ENCODE data around the gene PCBD1.

PCBD1 gene

GRCh38 chr10:70918851-70919530 is 30.6 kb upstream of the PCBD1 start:
- intact Hi-C loops (cut with DNase I): no loop called here
- peak in 8 of 10 donors; percentile 41 to 94 (median 60) for DNase-seq

- intact Hi-C loops (cut with DNase I): no loop called here
- peak in 3 of 10 donors; percentile 40 to 69 (median 66) for DNase-seq
Measured at GRCh38 chr10:70917635-70918034, 29.3 kb upstream of the PCBD1 start.

GRCh38 chr10:70917226-70917625 is 28.9 kb upstream of the PCBD1 start:
- intact Hi-C loops (cut with DNase I): no loop called here
- peak in 2 of 10 donors; percentile 8 to 57 for DNase-seq

- intact Hi-C loops (cut with DNase I): no loop called here
- peak in 4 of 10 donors; percentile 12 to 54 (median 22) for DNase-seq
Measured at GRCh38 chr10:70916241-70916640, 27.9 kb upstream of the PCBD1 start.

GRCh38 chr10:70915806-70916205 is 27.4 kb upstream of the PCBD1 start:
- peak in 3 of 10 donors; percentile 4 to 26 (median 4) for DNase-seq

GRCh38 chr10:70915206-70915605 is 26.8 kb upstream of the PCBD1 start:
- DNase-seq: peak in 5 of 10 donors; percentile 3 to 72 (median 21)
- intact Hi-C loops (cut with DNase I): no loop called here

More at GRCh38 chr10:70915806-70916205, 27.4 kb upstream of the PCBD1 start:
- intact Hi-C loops (cut with DNase I): no loop called here

GRCh38 chr10:70914316-70914864 is 26.0 kb upstream of the PCBD1 start:
- DNase-seq: peak in 2 of 10 donors; percentile 26 to 59
- intact Hi-C loops (cut with DNase I): no loop called here

GRCh38 chr10:70913893-70914240 is 25.5 kb upstream of the PCBD1 start:
- DNase-seq: peak in 1 of 10 donors; percentile 2
- intact Hi-C loops (cut with DNase I): no loop called here

GRCh38 chr10:70913191-70913892 is 25.0 kb upstream of the PCBD1 start:
- peak in 3 of 10 donors; percentile 16 to 71 (median 48) for DNase-seq
- intact Hi-C loops (cut with DNase I): no loop called here

- peak in 3 of 10 donors; percentile 7 to 59 (median 53) for DNase-seq
- intact Hi-C loops (cut with DNase I): no loop called here
Measured at GRCh38 chr10:70912556-70912955, 24.2 kb upstream of the PCBD1 start.

- DNase-seq: peak in 2 of 10 donors; percentile 1 to 57
- intact Hi-C loops (cut with DNase I): no loop called here
Measured at GRCh38 chr10:70911386-70911785, 23.0 kb upstream of the PCBD1 start.

GRCh38 chr10:70910486-70911341 is 22.3 kb upstream of the PCBD1 start:
- intact Hi-C loops (cut with DNase I): no loop called here
- DNase-seq: peak in 3 of 10 donors; percentile 13 to 78 (median 56)

GRCh38 chr10:70909326-70909935 is 21.1 kb upstream of the PCBD1 start:
- DNase-seq: peak in 3 of 10 donors; percentile 4 to 59 (median 56)
- intact Hi-C loops (cut with DNase I): no loop called here

GRCh38 chr10:70908406-70909296 is 20.3 kb upstream of the PCBD1 start:
- intact Hi-C loops (cut with DNase I): no loop called here
- peak in 3 of 10 donors; percentile 6 to 70 (median 54) for DNase-seq

- peak in 3 of 10 donors; percentile 9 to 62 (median 55) for DNase-seq
- intact Hi-C loops (cut with DNase I): no loop called here
Measured at GRCh38 chr10:70907637-70908405, 19.5 kb upstream of the PCBD1 start.

GRCh38 chr10:70906953-70907636 is 18.7 kb upstream of the PCBD1 start:
- DNase-seq: peak in 2 of 10 donors; percentile 63 to 68
- intact Hi-C loops (cut with DNase I): no loop called here

GRCh38 chr10:70906031-70906783 is 17.8 kb upstream of the PCBD1 start:
- intact Hi-C loops (cut with DNase I): no loop called here
- peak in 1 of 10 donors; percentile 57 for DNase-seq

Measured in posterior cingulate gyrus (tissue), 11 donors.